K562 (cell line): ENCODE measurements around the gene RSPRY1.

Experiments
- BRD9 ChIP-seq: fragments of 450-650 bp; IDR thresholded peaks from 2 replicates; pipeline ENCODE4 v1.6.1; 2018; ENCODE audit warnings: low read depth; ENCODE audit not compliant: partially characterized antibody
- CTCF ChIP-seq, 3 experiments: IDR thresholded peaks in 2 of 3; conservative IDR thresholded peaks in 1 of 3; 2 replicates each; pipeline ENCODE4 v1.5.1; 2011 to 2012; ENCODE audit warnings: low read length in 3 of 3, mild to moderate bottlenecking in 3 of 3, control low read depth in 2 of 3, improper control_type of control experiment in 1 of 3, inconsistent platforms in 1 of 3, low read depth in 1 of 3, mixed read lengths in 1 of 3, moderate library complexity in 1 of 3; ENCODE audit not compliant: insufficient read depth in 2 of 3
- DLX4 ChIP-seq: fragments of 250-450 bp; sonication (Bioruptor Pico); IDR thresholded peaks from 2 replicates; pipeline ENCODE4 v1.6.1; 2021; ENCODE audit warnings: mild to moderate bottlenecking
- MEF2A ChIP-seq: IDR thresholded peaks from 2 replicates; pipeline ENCODE4 v1.6.1; 2011; ENCODE audit warnings: low read depth, mild to moderate bottlenecking, low read length, moderate library complexity; ENCODE audit not compliant: control insufficient read depth
- NCOA2 ChIP-seq, 2 experiments: fragments of 450-650 bp; IDR thresholded peaks; 2 replicates each; pipeline ENCODE4 v1.6.1; 2018; ENCODE audit warnings: mild to moderate bottlenecking in 2 of 2, moderate library complexity in 1 of 2; ENCODE audit not compliant: partially characterized antibody in 2 of 2
- USF2 ChIP-seq: sonication (generic); formaldehyde crosslinking; IDR thresholded peaks from 2 replicates; pipeline ENCODE4 v1.5.0; 2020; ENCODE audit warnings: missing genetic modification reagents

GRCh38 chr16:57138281-57138935 is 47.7 kb upstream of the RSPRY1 start:
- TF ChIP-seq BRD9 (no peak), CTCF (IDR thresholded peaks at IDR 0.05 in 2 of 3, conservative IDR thresholded peaks at IDR 0.05 in 1 of 3; ENCODE audit: insufficient read depth in 2 of 3, low read depth in 1 of 3, low read length in 3 of 3) (no peak), NCOA2 (IDR thresholded peaks at IDR 0.05; ENCODE audit: partially characterized antibody in 2 of 2) (no peak), DLX4 (no peak), MEF2A (no peak), USF2 (CRISPR knock-in tag) (no peak)
